GM20000 (cell line): ENCODE data around the gene TOMM5.

Experiments used
- DNase-seq: peaks from one replicate; pipeline ENCODE4 v3.0.0; 2012; ENCODE audit warnings: low spot score
- CTCF ChIP-seq: IDR thresholded peaks from 2 replicates; pipeline ENCODE4 v1.5.1; 2012; ENCODE audit warnings: mild to moderate bottlenecking, control low read depth; ENCODE audit errors: extremely low read depth, missing control alignments

The TOMM5 gene

GRCh38 chr9:37632479-37632878 lies 40.1 kb upstream of the TOMM5 start:
- DNase-seq: no peak
- TF ChIP-seq CTCF: no peak

- no peak for DNase-seq
- TF ChIP-seq CTCF: no peak
Measured at GRCh38 chr9:37626708-37627292, 34.4 kb upstream of the TOMM5 start.

GRCh38 chr9:37625758-37626147 lies 33.4 kb upstream of the TOMM5 start:
- no peak for TF ChIP-seq CTCF
- no peak for DNase-seq

GRCh38 chr9:37625036-37625757 lies 32.8 kb upstream of the TOMM5 start:
- no peak for DNase-seq
- no peak for TF ChIP-seq CTCF

- no peak for DNase-seq
- TF ChIP-seq CTCF: no peak
Measured at GRCh38 chr9:37624073-37624472, 31.7 kb upstream of the TOMM5 start.

- no peak for TF ChIP-seq CTCF
- no peak for DNase-seq
Measured at GRCh38 chr9:37623267-37623666, 30.9 kb upstream of the TOMM5 start.

GRCh38 chr9:37622462-37622861 lies 30.1 kb upstream of the TOMM5 start:
- no peak for TF ChIP-seq CTCF
- no peak for DNase-seq
